Breast epithelium (tissue), 3 donors: ENCODE results near the gene THAP10.

ENCODE experiments used
- POLR2A ChIP-seq: fragments of 450-650 bp; IDR thresholded peaks from one replicate; pipeline ENCODE4 v1.6.1; 2016; ENCODE audit warnings: antibody characterized with exemption, mild to moderate bottlenecking, moderate library complexity
- TF ChIP-seq, protein P1 (sequence below), 3 donors: fragments of 450-650 bp; IDR thresholded peaks; one replicate each; pipeline ENCODE4 v1.5.1; 2016 to 2017; ENCODE audit warnings: antibody characterized with exemption in 3 of 3, mild to moderate bottlenecking in 3 of 3, moderate library complexity in 3 of 3

DNA sequence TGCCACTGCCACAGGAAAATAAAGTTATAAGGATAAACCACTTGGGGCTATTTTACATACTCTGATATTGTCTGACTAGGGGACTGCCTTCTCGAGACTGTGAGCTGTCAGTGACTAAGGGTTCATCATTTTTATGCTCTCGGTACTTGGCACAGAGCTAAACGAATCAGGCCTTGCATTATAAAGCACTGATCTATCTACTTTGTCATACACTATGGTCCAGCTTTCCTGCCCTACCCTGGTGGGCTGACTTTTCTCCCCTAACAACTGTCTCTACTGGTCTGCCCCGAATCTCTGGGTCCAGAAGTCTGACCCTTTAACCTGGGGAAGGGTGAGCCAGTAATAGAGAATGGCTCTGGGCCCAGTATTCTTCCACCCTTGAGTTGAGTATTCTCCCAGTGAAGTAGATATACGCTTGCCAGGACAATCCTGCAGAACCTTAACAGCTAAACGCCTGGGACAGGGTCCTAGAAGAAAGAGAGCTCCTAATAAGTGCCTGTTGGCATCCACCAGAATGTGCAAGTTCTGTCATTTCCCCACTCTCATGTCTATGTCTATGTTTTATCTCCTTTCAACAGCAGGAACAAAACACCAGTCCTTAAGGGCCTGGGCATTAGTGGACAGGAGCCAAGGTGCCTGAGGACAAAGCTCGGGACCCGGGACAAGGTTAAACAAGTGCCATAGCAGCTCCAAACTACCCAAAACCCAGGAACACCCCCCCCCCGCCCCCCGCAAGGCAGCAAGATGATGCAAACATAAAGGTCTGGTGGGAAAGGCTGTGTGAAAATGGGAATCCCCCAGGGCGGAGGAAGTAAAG is 39.5 kb downstream of the THAP10 start:
- TF ChIP-seq, protein P1, sequence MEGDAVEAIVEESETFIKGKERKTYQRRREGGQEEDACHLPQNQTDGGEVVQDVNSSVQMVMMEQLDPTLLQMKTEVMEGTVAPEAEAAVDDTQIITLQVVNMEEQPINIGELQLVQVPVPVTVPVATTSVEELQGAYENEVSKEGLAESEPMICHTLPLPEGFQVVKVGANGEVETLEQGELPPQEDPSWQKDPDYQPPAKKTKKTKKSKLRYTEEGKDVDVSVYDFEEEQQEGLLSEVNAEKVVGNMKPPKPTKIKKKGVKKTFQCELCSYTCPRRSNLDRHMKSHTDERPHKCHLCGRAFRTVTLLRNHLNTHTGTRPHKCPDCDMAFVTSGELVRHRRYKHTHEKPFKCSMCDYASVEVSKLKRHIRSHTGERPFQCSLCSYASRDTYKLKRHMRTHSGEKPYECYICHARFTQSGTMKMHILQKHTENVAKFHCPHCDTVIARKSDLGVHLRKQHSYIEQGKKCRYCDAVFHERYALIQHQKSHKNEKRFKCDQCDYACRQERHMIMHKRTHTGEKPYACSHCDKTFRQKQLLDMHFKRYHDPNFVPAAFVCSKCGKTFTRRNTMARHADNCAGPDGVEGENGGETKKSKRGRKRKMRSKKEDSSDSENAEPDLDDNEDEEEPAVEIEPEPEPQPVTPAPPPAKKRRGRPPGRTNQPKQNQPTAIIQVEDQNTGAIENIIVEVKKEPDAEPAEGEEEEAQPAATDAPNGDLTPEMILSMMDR (IDR thresholded peaks at IDR 0.05): no peak
- TF ChIP-seq POLR2A: no peak
